Neural progenitor cell (in vitro differentiated cells): ENCODE data around the gene SPSB3. TPM values are rescaled to one million over a fixed set of nuclear protein-coding genes. Genes with fewer than 3 reads are reported as not detected.

Experiments used
- DNase-seq: peaks from one replicate; pipeline ENCODE4 v3.0.0-alpha.2; 2016; ENCODE audit warnings: low spot score
- H2AFZ ChIP-seq: fragments of 200-600 bp; sonication (generic); replicated peaks from 2 replicates; pipeline ENCODE4 v1.6.1; 2016; ENCODE audit warnings: antibody characterized with exemption
- H3F3A ChIP-seq: fragments of 200-600 bp; sonication (generic); 2 replicates; pipeline ENCODE4 v1.6.1; 2016; ENCODE audit warnings: antibody characterized with exemption, low read depth
- H3K27ac ChIP-seq: fragments of 200-600 bp; sonication (generic); 2 replicates; pipeline ENCODE4 v1.5.1; 2016; ENCODE audit warnings: mild to moderate bottlenecking
- H3K27me3 ChIP-seq: fragments of 200-600 bp; sonication (generic); 2 replicates; pipeline ENCODE4 v1.6.1; 2016; ENCODE audit warnings: mild to moderate bottlenecking, moderate library complexity
- H3K36me3 ChIP-seq: fragments of 200-600 bp; sonication (generic); 2 replicates; pipeline ENCODE4 v1.5.1; 2016
- H3K4me1 ChIP-seq: fragments of 200-600 bp; sonication (generic); 2 replicates; pipeline ENCODE4 v1.6.1; 2016; ENCODE audit warnings: mixed run types
- H3K4me2 ChIP-seq: fragments of 200-600 bp; sonication (generic); 2 replicates; pipeline ENCODE4 v1.6.1; 2016
- H3K4me3 ChIP-seq: fragments of 200-600 bp; sonication (generic); 2 replicates; pipeline ENCODE4 v1.5.1; 2016
- H3K79me2 ChIP-seq: fragments of 200-600 bp; sonication (generic); 2 replicates; pipeline ENCODE4 v1.6.1; 2016; ENCODE audit warnings: low read depth
- H3K9ac ChIP-seq: fragments of 200-600 bp; sonication (generic); 2 replicates; pipeline ENCODE4 v1.6.1; 2016
- H3K9me3 ChIP-seq: fragments of 200-600 bp; sonication (generic); 2 replicates; pipeline ENCODE4 v1.5.1; 2016; ENCODE audit warnings: low read depth
- H4K20me1 ChIP-seq: fragments of 200-600 bp; sonication (generic); 2 replicates; pipeline ENCODE4 v1.6.1; 2016; ENCODE audit warnings: low read depth
- H3K27ac Mint-ChIP-seq: 3 replicates; pipeline ENCODE4 v1.8.0; 2021; ENCODE audit warnings: mixed read lengths
- H3K27me3 Mint-ChIP-seq: 2 replicates; pipeline ENCODE4 v1.8.0; 2022; ENCODE audit warnings: low read depth, mild to moderate bottlenecking, inconsistent platforms, moderate library complexity, mixed read lengths; ENCODE audit not compliant: insufficient read depth
- H3K36me3 Mint-ChIP-seq: 3 replicates; pipeline ENCODE4 v1.8.0; 2021; ENCODE audit warnings: mixed read lengths
- H3K4me1 Mint-ChIP-seq: 3 replicates; pipeline ENCODE4 v1.8.0; 2021; ENCODE audit warnings: mixed read lengths
- H3K4me3 Mint-ChIP-seq: 3 replicates; pipeline ENCODE4 v1.8.0; 2021; ENCODE audit warnings: mild to moderate bottlenecking, moderate library complexity, mixed read lengths
- H3K9me3 Mint-ChIP-seq: 3 replicates; pipeline ENCODE4 v1.8.0; 2020; ENCODE audit warnings: mixed read lengths
- CTCF ChIP-seq: fragments of 200-600 bp; sonication (generic); IDR thresholded peaks from 2 replicates; pipeline ENCODE4 v1.5.1; 2017; ENCODE audit warnings: antibody characterized with exemption, mild to moderate bottlenecking
- EZH2 ChIP-seq: fragments of 200-600 bp; sonication (generic); IDR thresholded peaks from 2 replicates; pipeline ENCODE4 v1.6.1; 2017; ENCODE audit warnings: antibody characterized with exemption, mild to moderate bottlenecking, moderate library complexity
- EZH2phosphoT487 ChIP-seq: fragments of 200-600 bp; sonication (generic); IDR thresholded peaks from 2 replicates; pipeline ENCODE4 v1.6.1; 2017; ENCODE audit warnings: antibody characterized with exemption
- total RNA-seq: library from RNA; depleted of rRNA; stranded (reverse); fragments of >200 nt; gene quantifications from 2 replicates; pipeline ENCODE4 v1.2.3, GENCODE V29; 2015; ENCODE audit warnings: low replicate concordance

Gene SPSB3
- total RNA-seq, 1 donor from 2014 or later, result 18.7 TPM

GRCh38 chr16:1762196-1762878, 20.0 kb downstream of the SPSB3 start:
- Histone ChIP-seq H3K4me3 (no peak overlapping the region), H4K20me1 (peaks cover 15% of the 10 kb centered on the region), H3F3A (peaks cover 8% of the 10 kb centered on the region), H3K4me2 (no peak overlapping the region), H3K9me3 (no peaks in the 10 kb centered on the region), H3K27ac (no peak overlapping the region), H3K79me2 (no peaks in the 10 kb centered on the region), H2AFZ (no peak overlapping the region), H3K36me3 (no peaks in the 10 kb centered on the region), H3K27me3 (no peaks in the 10 kb centered on the region), H3K4me1 (no peaks in the 10 kb centered on the region), H3K9ac (no peak overlapping the region)
- no peaks in the 10 kb centered on the region for H3K4me1 Mint-ChIP-seq
- no peaks in the 10 kb centered on the region for H3K27me3 Mint-ChIP-seq
- DNase-seq, result no peak
- TF ChIP-seq EZH2 (no peak), EZH2phosphoT487 (no peak), CTCF (no peak)
- no peaks in the 10 kb centered on the region for H3K9me3 Mint-ChIP-seq
- H3K36me3 Mint-ChIP-seq, result peaks cover 3% of the 10 kb centered on the region
- no peak overlapping the region for H3K27ac Mint-ChIP-seq
- H3K4me3 Mint-ChIP-seq, result no peak overlapping the region

DNA sequence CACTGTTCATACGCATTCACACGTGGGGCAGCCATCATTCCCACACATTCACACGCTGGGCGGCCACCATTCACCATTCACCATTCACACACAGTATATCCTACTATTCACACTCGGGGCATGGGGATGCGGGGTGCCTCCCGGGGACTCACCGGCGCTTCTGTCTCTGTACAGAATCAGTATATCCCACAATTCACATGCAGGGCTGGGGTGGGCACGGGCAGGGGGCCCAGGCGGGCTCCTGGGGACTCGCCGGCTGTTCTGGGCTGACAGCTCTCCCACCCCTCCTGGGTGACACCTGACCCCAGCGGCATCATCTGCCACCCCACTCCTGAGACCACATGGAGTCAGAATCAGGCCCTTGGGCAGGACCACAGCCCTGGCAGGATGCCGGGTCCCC, 20.6 kb downstream of the SPSB3 start:
- peaks cover 15% of the 10 kb centered on the region for H4K20me1 ChIP-seq
- no peak overlapping the region for H3K27ac ChIP-seq
- H3K4me2 ChIP-seq, result no peak overlapping the region
- no peaks in the 10 kb centered on the region for H3K9me3 ChIP-seq
- no peaks in the 10 kb centered on the region for H3K36me3 ChIP-seq
- no peaks in the 10 kb centered on the region for H3K9me3 Mint-ChIP-seq
- H3K4me1 Mint-ChIP-seq, result no peaks in the 10 kb centered on the region
- H3F3A ChIP-seq, result peaks cover 8% of the 10 kb centered on the region
- DNase-seq, result no peak
- H3K9ac ChIP-seq, result no peak overlapping the region
- H3K27me3 Mint-ChIP-seq, result no peaks in the 10 kb centered on the region
- no peak overlapping the region for H2AFZ ChIP-seq
- no peak overlapping the region for H3K4me3 ChIP-seq
- H3K4me1 ChIP-seq, result no peaks in the 10 kb centered on the region
- H3K79me2 ChIP-seq, result no peaks in the 10 kb centered on the region
- no peak overlapping the region for H3K27ac Mint-ChIP-seq
- no peak overlapping the region for H3K4me3 Mint-ChIP-seq
- no peak for TF ChIP-seq EZH2
- TF ChIP-seq CTCF, result no peak
- TF ChIP-seq EZH2phosphoT487, result no peak
- H3K27me3 ChIP-seq, result no peaks in the 10 kb centered on the region
- H3K36me3 Mint-ChIP-seq, result peaks cover 3% of the 10 kb centered on the region

DNA sequence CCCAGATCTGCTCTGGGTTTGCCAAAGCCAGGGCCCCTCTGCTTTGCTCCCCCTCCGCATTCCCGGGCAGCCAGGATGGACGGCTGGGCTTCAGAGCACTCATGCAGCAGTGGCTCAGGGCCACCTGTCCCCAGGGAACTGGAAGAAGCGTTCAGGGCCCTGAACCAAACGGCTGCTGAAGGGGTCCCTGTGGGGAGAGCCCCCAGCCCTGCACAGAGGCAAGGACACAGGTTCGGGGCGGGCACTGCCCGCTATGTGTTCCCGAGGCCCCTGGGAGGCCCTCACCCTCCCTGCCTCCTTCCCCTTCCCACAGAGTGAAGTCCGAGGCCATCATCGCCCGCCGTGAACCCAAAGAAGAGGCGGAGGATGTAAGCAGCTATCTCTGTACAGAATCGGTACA, 21.5 kb downstream of the SPSB3 start:
- Histone ChIP-seq H3K36me3 (no peaks in the 10 kb centered on the region), H3K9ac (no peak overlapping the region), H3F3A (peaks cover 8% of the 10 kb centered on the region), H3K9me3 (no peaks in the 10 kb centered on the region), H3K4me2 (no peak overlapping the region), H2AFZ (no peak overlapping the region), H3K79me2 (no peaks in the 10 kb centered on the region), H3K27me3 (no peaks in the 10 kb centered on the region), H3K4me1 (no peaks in the 10 kb centered on the region), H3K27ac (no peak overlapping the region), H4K20me1 (peaks cover 15% of the 10 kb centered on the region), H3K4me3 (no peak overlapping the region)
- TF ChIP-seq CTCF (no peak), EZH2phosphoT487 (no peak), EZH2 (no peak)
- H3K27ac Mint-ChIP-seq, result peak overlapping the region; percentile 93
- peaks cover 1% of the 10 kb centered on the region for H3K27me3 Mint-ChIP-seq
- H3K4me1 Mint-ChIP-seq, result no peaks in the 10 kb centered on the region
- no peaks in the 10 kb centered on the region for H3K9me3 Mint-ChIP-seq
- H3K36me3 Mint-ChIP-seq, result peaks cover 4% of the 10 kb centered on the region
- DNase-seq, result no peak
- H3K4me3 Mint-ChIP-seq, result no peak overlapping the region
